GM23248 (cell line): Measurements from ENCODE around the gene TRMT1.

Experiments used
- EZH2 ChIP-seq: fragments of 200-600 bp; sonication (generic); IDR thresholded peaks from 2 replicates; pipeline ENCODE4 v1.6.1; 2018; ENCODE audit warnings: antibody characterized with exemption, mild to moderate bottlenecking; ENCODE audit not compliant: insufficient read depth, poor library complexity, severe bottlenecking
- EZH2phosphoT487 ChIP-seq: fragments of 200-600 bp; sonication (generic); IDR thresholded peaks from 2 replicates; pipeline ENCODE4 v1.6.1; 2018; ENCODE audit warnings: antibody characterized with exemption, moderate library complexity, mild to moderate bottlenecking, low read depth; ENCODE audit not compliant: insufficient read depth

GRCh38 chr19:13115936-13116281 is 631 bp downstream of the TRMT1 start:
- no peak for TF ChIP-seq EZH2
- no peak for TF ChIP-seq EZH2phosphoT487
